Metanephros (tissue), 2 donors: ENCODE results near the gene PIGV. TPM values are rescaled to one million over a fixed set of nuclear protein-coding genes. Genes with fewer than 3 reads are reported as not detected.

Experiments used
- small RNA-seq: library from RNA; depleted of rRNA; stranded (forward); fragments of <200 nt; gene quantifications from one replicate; pipeline ENCODE3, GENCODE V24; 2014; ENCODE audit warnings: low replicate concordance
- total RNA-seq: library from RNA; depleted of rRNA; stranded (reverse); fragments of >200 nt; gene quantifications from one replicate; pipeline ENCODE4 v1.2.3, GENCODE V29; 2014

The PIGV gene
- total RNA-seq, result 15.1 TPM

GRCh38 chr1:26787706-26788514, at the start of gene PIGV:
Gene PIGV, plus strand, starts transcription at chr1:26787950. Its CDS starts 2,866 bp downstream, at chr1:26790816.

GRCh38 chr1:26826261-26827105, 38.7 kb downstream of the PIGV start, which contains the start of gene ZDHHC18:
Gene ZDHHC18, plus strand, starts transcription at chr1:26826688. Its CDS starts 117 bp downstream, at chr1:26826805.

Small RNA genes within 50 kb of the gene (small RNA-seq; reads per million reads assigned to genes)
- not detected for gene RN7SL165P

Other genes with a start within 250 kb of the PIGV start
- gene ARID1A, start 91.9 kb upstream of the PIGV start, total RNA-seq, result 76.7 TPM
- 12.8 TPM for gene ZDHHC18, start 38.7 kb downstream of the PIGV start, total RNA-seq
- 0.99 TPM for gene SFN, start 75.2 kb downstream of the PIGV start, total RNA-seq
- 16.8 TPM for gene GPN2, start 102.3 kb downstream of the PIGV start, total RNA-seq
- gene GPATCH3, start 112.5 kb downstream of the PIGV start, total RNA-seq, result 15.7 TPM
- 16.1 TPM for gene NR0B2, start 126.0 kb downstream of the PIGV start, total RNA-seq
- 32.5 TPM for gene NUDC, start 133.8 kb downstream of the PIGV start, total RNA-seq
- 8.9 TPM for gene KDF1, start 172.5 kb downstream of the PIGV start, total RNA-seq
- gene TRNP1, start 205.7 kb downstream of the PIGV start, total RNA-seq, result 4.4 TPM
- 4.6 TPM for gene TENT5B, start 224.9 kb downstream of the PIGV start, total RNA-seq